Aorta (tissue), 5 donors: ENCODE measurements around the gene UPK2. TPM values are rescaled to one million over a fixed set of nuclear protein-coding genes. Genes with fewer than 3 reads are reported as not detected.

Experiments
- ATAC-seq: fragments of 200-7000 bp; cut with Tn5 transposase; one replicate; pipeline ENCODE4 v1.9.1; 2022; ENCODE audit warnings: moderate library complexity; ENCODE audit not compliant: low FRiP score
- DNase-seq, 2 donors: peaks; one replicate each; pipeline ENCODE4 v3.0.0-alpha.2; 2020
- H3K27ac ChIP-seq, 2 donors: one replicate each; pipeline ENCODE4 v1.5.1; 2013; ENCODE audit warnings: low read length in 2 of 2, mild to moderate bottlenecking in 2 of 2, moderate library complexity in 2 of 2, control low read depth in 1 of 2, inconsistent platforms in 1 of 2, low read depth in 1 of 2
- H3K27me3 ChIP-seq, 2 donors: one replicate each; pipeline ENCODE4 v1.6.1; 2013; ENCODE audit warnings: control low read depth in 1 of 2, low read length in 1 of 2, mild to moderate bottlenecking in 1 of 2, moderate library complexity in 1 of 2; ENCODE audit not compliant: insufficient read depth in 2 of 2, control insufficient read depth in 1 of 2
- H3K36me3 ChIP-seq, 2 donors: one replicate each; pipeline ENCODE4 v1.6.1; 2013; ENCODE audit warnings: control low read depth in 1 of 2, low read length in 1 of 2, mild to moderate bottlenecking in 1 of 2; ENCODE audit not compliant: insufficient read depth in 2 of 2, control insufficient read depth in 1 of 2
- H3K4me1 ChIP-seq, 2 donors: one replicate each; pipeline ENCODE4 v1.6.1; 2013; ENCODE audit warnings: low read length in 2 of 2, control low read depth in 1 of 2, mild to moderate bottlenecking in 1 of 2, moderate library complexity in 1 of 2; ENCODE audit not compliant: insufficient read depth in 2 of 2, control insufficient read depth in 1 of 2
- H3K4me3 ChIP-seq, 2 donors: one replicate each; pipeline ENCODE4 v1.5.1; 2013; ENCODE audit warnings: low read length in 2 of 2, control low read depth in 1 of 2, mild to moderate bottlenecking in 1 of 2
- H3K9me3 ChIP-seq: one replicate; pipeline ENCODE4 v1.6.1; 2013; ENCODE audit warnings: mild to moderate bottlenecking, low read length; ENCODE audit not compliant: control insufficient read depth
- WGBS, 2 donors: extraction: QIAGEN DNeasy Blood & Tissue Kit; methylation state at CpG; one replicate each; pipeline ENCODE4 v1.1.7; 2013; 5-methylcytosine and 5-hydroxymethylcytosine counted together
- intact Hi-C, 2 donors: fragments of 100-400 bp; cut with DNase I; formaldehyde crosslinking; loops; one replicate each; pipeline versions ENCODE4 v1.14.2 to v1.15.0; 2022
- microRNA-seq, 2 donors: library from miRNA; unstranded; fragments of <30 nt; microRNA quantifications; one replicate each; pipeline ENCODE4 v1.2.0, GENCODE V29; 2020
- polyA plus RNA-seq, 2 donors: library from polyadenylated mRNA; stranded (reverse); fragments of 200-250 nt; gene quantifications; one replicate each; pipeline ENCODE4 v1.2.3, GENCODE V29; 2013
- total RNA-seq, 2 donors: library from RNA; stranded (reverse); fragmentation: NEBNext Ultra II Directional; extraction: Animal tissue kit (Norgen Biotek cat#: 25700); gene quantifications; one replicate each; pipeline ENCODE4 v1.2.1, GENCODE V29; 2021
- donor health status: healthy with polysubstance abuse.
- donor health status: Bipolar disorder and iron deficiency.
- donor health status: DM: no; HTN: no; CAD: no.
- donor health status: DM: no; HTN: no; CAD: no.
- donor health status: DM: yes; HTN: yes; CAD: no.

UPK2 gene
- total and polyA plus RNA-seq, 4 donors = not detected

GRCh38 chr11:119006656-119007055, 50.6 kb downstream of the UPK2 start:
- H3K4me1 ChIP-seq = no peaks in the 10 kb centered on the region
- H3K4me3 ChIP-seq = no peak overlapping the region
- H3K36me3 ChIP-seq = peaks cover 3% of the 10 kb centered on the region in 2 donors
- no peak for DNase-seq
- intact Hi-C loops = no loop called here
- H3K27ac ChIP-seq = no peak overlapping the region
- no peaks in the 10 kb centered on the region for H3K27me3 ChIP-seq
- H3K9me3 ChIP-seq = no peaks in the 10 kb centered on the region
- no peak for ATAC-seq
- WGBS, 2 donors = 87 to 90% methylated on average over 4 of the region's 4 CpGs

Small RNA genes lying within 50 kb of the gene (microRNA-seq; reads per million reads assigned to microRNA genes)
- 0 to 0.99 reads per million in 2 donors for gene MIR4492

Other genes with a start within 250 kb of the UPK2 start
- 100 to 1,000 TPM; 105 to 128 TPM for gene DDX6, start 165.1 kb upstream of the UPK2 start, total RNA-seq
- 10 to 100 TPM; 20.3 to 27.8 TPM for gene DDX6, start 165.1 kb upstream of the UPK2 start, polyA plus RNA-seq
- under 1 TPM; 0.06 to 0.27 TPM for gene CXCR5, start 72.4 kb upstream of the UPK2 start, total RNA-seq
- under 1 TPM; 0.13 to 0.69 TPM for gene CXCR5, start 72.4 kb upstream of the UPK2 start, polyA plus RNA-seq
- 10 to 100 TPM; 73.5 to 92.9 TPM for gene BCL9L, start 30.4 kb upstream of the UPK2 start, total RNA-seq
- gene BCL9L, start 30.4 kb upstream of the UPK2 start, polyA plus RNA-seq = 10 to 100 TPM; 12.5 to 21.1 TPM
- not detected for gene FOXR1, start 15.5 kb downstream of the UPK2 start, total RNA-seq
- not detected for gene FOXR1, start 15.5 kb downstream of the UPK2 start, polyA plus RNA-seq
- gene CENATAC, start 41.8 kb downstream of the UPK2 start, total RNA-seq = 10 to 100 TPM; 56.4 to 61.8 TPM
- 100 to 1,000 TPM in 1 of 2 donors, 10 to 100 TPM in 1; 10.3 to 138 TPM for gene CENATAC, start 41.8 kb downstream of the UPK2 start, polyA plus RNA-seq
- 100 to 1,000 TPM; 804 to 820 TPM for gene RPS25, start 62.0 kb downstream of the UPK2 start, total RNA-seq
- 1,000 to 10,000 TPM; 2,334 to 4,827 TPM for gene RPS25, start 62.0 kb downstream of the UPK2 start, polyA plus RNA-seq
- 10 to 100 TPM; 49.6 to 54.3 TPM for gene TRAPPC4, start 62.5 kb downstream of the UPK2 start, total RNA-seq
- 10 to 100 TPM; 33.8 to 53.6 TPM for gene TRAPPC4, start 62.5 kb downstream of the UPK2 start, polyA plus RNA-seq
- 10 to 100 TPM in 1 of 2 donors, 1 to 10 TPM in 1; 7.8 to 12.9 TPM for gene SLC37A4, start 74.6 kb downstream of the UPK2 start, total RNA-seq
- gene SLC37A4, start 74.6 kb downstream of the UPK2 start, polyA plus RNA-seq = 1 to 10 TPM; 8.5 to 8.9 TPM
- gene HYOU1, start 100.9 kb downstream of the UPK2 start, total RNA-seq = 100 to 1,000 TPM; 101 to 145 TPM
- gene HYOU1, start 100.9 kb downstream of the UPK2 start, polyA plus RNA-seq = 10 to 100 TPM; 35.7 to 35.9 TPM
- 10 to 100 TPM; 24.9 to 28.0 TPM for gene VPS11, start 111.5 kb downstream of the UPK2 start, total RNA-seq
- gene VPS11, start 111.5 kb downstream of the UPK2 start, polyA plus RNA-seq = 10 to 100 TPM; 21.8 to 60.5 TPM
- gene HMBS, start 128.6 kb downstream of the UPK2 start, total RNA-seq = 1 to 10 TPM; 6.9 to 8.1 TPM
- gene HMBS, start 128.6 kb downstream of the UPK2 start, polyA plus RNA-seq = 1 to 10 TPM; 4.4 to 9.2 TPM
- 10 to 100 TPM; 23.6 to 41.8 TPM for gene DPAGT1, start 145.6 kb downstream of the UPK2 start, total RNA-seq
- gene DPAGT1, start 145.6 kb downstream of the UPK2 start, polyA plus RNA-seq = 10 to 100 TPM in 1 of 2 donors, 1 to 10 TPM in 1; 7.3 to 20.2 TPM
- 10 to 100 TPM in 1 of 2 donors, 1 to 10 TPM in 1; 9.5 to 10.1 TPM for gene C2CD2L, start 151.0 kb downstream of the UPK2 start, total RNA-seq
- gene C2CD2L, start 151.0 kb downstream of the UPK2 start, polyA plus RNA-seq = 10 to 100 TPM in 1 of 2 donors, 1 to 10 TPM in 1; 6.6 to 10.3 TPM
- 10 to 100 TPM; 14.3 to 32.4 TPM for gene HINFP, start 165.3 kb downstream of the UPK2 start, total RNA-seq
- 10 to 100 TPM; 12.1 to 23.1 TPM for gene HINFP, start 165.3 kb downstream of the UPK2 start, polyA plus RNA-seq
- under 1 TPM; 0.45 to 0.75 TPM for gene ABCG4, start 192.8 kb downstream of the UPK2 start, total RNA-seq
- gene ABCG4, start 192.8 kb downstream of the UPK2 start, polyA plus RNA-seq = under 1 TPM in 1 of 2 donors, not detected in 1; 0.75 TPM
- 10 to 100 TPM; 12.1 to 17.3 TPM for gene NLRX1, start 212.4 kb downstream of the UPK2 start, total RNA-seq
- gene NLRX1, start 212.4 kb downstream of the UPK2 start, polyA plus RNA-seq = 1 to 10 TPM; 5.9 to 9.8 TPM
- under 1 TPM in 1 of 2 donors, not detected in 1; 0.26 TPM for gene NHERF4, start 229.2 kb downstream of the UPK2 start, total RNA-seq
- 10 to 100 TPM in 1 of 2 donors, under 1 TPM in 1; 0.10 to 13.6 TPM for gene NHERF4, start 229.2 kb downstream of the UPK2 start, polyA plus RNA-seq